ENCODE results near the gene SCNN1G. TPM values are rescaled to one million over a fixed set of nuclear protein-coding genes. Genes with fewer than 3 reads are reported as not detected.
"Not testable (repeated sequence)": the region's sequence is repeated elsewhere in the genome, so short reads cannot be mapped to it uniquely, and the experiment has no call there.

Gene SCNN1G
- total RNA-seq, 2 experiments from 2014 or later: not detected

- 0 out of 2 replicates have a peak, but pooled peaks cover 4% of the 10 kb centered on the region for H3K9me3 ChIP-seq (ENCODE audit: low read length)
- H3K4me1 ChIP-seq (ENCODE audit: insufficient read depth, low read length, poor library complexity, severe bottlenecking): peaks cover 5% of the 10 kb centered on the region
- H3K79me2 ChIP-seq (ENCODE audit: insufficient read depth, low read depth, low read length): peaks cover 25% of the 10 kb centered on the region; the same call in 1 of the 2 replicates
- intact Hi-C loops (cut with micrococcal nuclease; ENCODE audit: unreplicated experiment): loop anchor here (10.0 kb wide), 1 partner anchor 57 kb away; no protein-coding TSS in a partner anchor
- ChIA-PET POLR2A (interaction anchor here (0.5 to 0.7 kb wide), 2 partner anchors 71 to 192 kb away, joined by 3 to 4 read pairs; no protein-coding TSS in a partner anchor), CTCF (ENCODE audit: unreplicated experiment) (no interaction called here)
- no peaks in the 10 kb centered on the region for H3K36me3 ChIP-seq (ENCODE audit: insufficient read depth, low read length)
- H2AFZ ChIP-seq (ENCODE audit: low read length): no peak overlapping the region
- no peak overlapping the region for H3K27ac ChIP-seq (ENCODE audit: low read depth, low read length, poor library complexity, severe bottlenecking)
- H3K9me2 ChIP-seq (ENCODE audit: insufficient read depth, low read length): no peaks in the 10 kb centered on the region
- peaks cover 14% of the 10 kb centered on the region; the same call in 1 of the 2 replicates for H4K20me1 ChIP-seq (ENCODE audit: insufficient read depth, low read length)
- BruUV-seq (replicated peaks): no TSS peak
- no peak for DNase-seq (ENCODE audit: low spot score)
- no peak overlapping the region for H3K4me3 ChIP-seq (ENCODE audit: low read depth, low read length, poor library complexity, severe bottlenecking)
- H3K4me2 ChIP-seq (ENCODE audit: low read length): no peak overlapping the region
- TF ChIP-seq EZH2phosphoT487 (IDR thresholded peaks at IDR 0.05; ENCODE audit: borderline replicate concordance, low read depth, low read length): no peak
Observed at GRCh38 chr16:23141959-23142740, 40.4 kb upstream of the SCNN1G start.

DNA sequence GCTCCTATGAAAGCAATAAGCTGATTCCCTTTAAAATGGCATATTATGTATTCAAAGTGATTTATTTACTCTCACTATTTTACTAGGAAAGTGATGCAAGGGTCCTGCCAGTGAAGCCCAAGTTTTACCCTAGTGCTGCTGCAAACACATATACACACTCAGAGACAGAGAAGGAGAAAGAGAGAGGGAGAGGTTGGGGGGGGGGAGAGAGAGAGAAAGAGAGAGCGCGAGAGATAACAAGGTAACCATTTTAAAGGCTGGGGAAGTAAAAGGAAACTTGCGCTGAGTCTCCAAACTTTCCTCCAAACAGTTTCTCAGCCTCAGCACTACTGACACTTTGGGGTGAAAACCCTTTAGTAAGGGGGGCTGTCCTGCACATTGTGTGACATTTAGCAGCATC is 39.2 kb upstream of the SCNN1G start:
- no TSS peak for BruUV-seq (replicated peaks)
- intact Hi-C loops (cut with micrococcal nuclease; ENCODE audit: unreplicated experiment): loop anchor here (10.0 kb wide), 1 partner anchor 59 kb away; no protein-coding TSS in a partner anchor
- Histone ChIP-seq H3K4me3 (ENCODE audit: low read depth, low read length, poor library complexity, severe bottlenecking) (no peak overlapping the region), H3K27ac (ENCODE audit: low read depth, low read length, poor library complexity, severe bottlenecking) (no peak overlapping the region), H3K4me2 (ENCODE audit: low read length) (no peak overlapping the region), H3K9me2 (ENCODE audit: insufficient read depth, low read length) (no peaks in the 10 kb centered on the region), H2AFZ (ENCODE audit: low read length) (no peak overlapping the region), H3K4me1 (ENCODE audit: insufficient read depth, low read length, poor library complexity, severe bottlenecking) (peaks cover 17% of the 10 kb centered on the region), H3K79me2 (ENCODE audit: insufficient read depth, low read depth, low read length) (peaks cover 35% of the 10 kb centered on the region; the same call in 1 of the 2 replicates), H3K36me3 (ENCODE audit: insufficient read depth, low read length) (no peaks in the 10 kb centered on the region), H4K20me1 (ENCODE audit: insufficient read depth, low read length) (peaks cover 14% of the 10 kb centered on the region; the same call in 1 of the 2 replicates), H3K9me3 (ENCODE audit: low read length) (no peaks in the 10 kb centered on the region)
- no peak for DNase-seq (ENCODE audit: low spot score)
- ChIA-PET CTCF (ENCODE audit: unreplicated experiment) (no interaction called here), POLR2A (interaction anchor here (0.7 kb wide), 2 partner anchors 224 to 364 kb away, joined by 3 to 4 read pairs; no protein-coding TSS in a partner anchor)
- no peak for TF ChIP-seq CTCF (conservative IDR thresholded peaks at IDR 0.05; ENCODE audit: low read length)
- TF ChIP-seq EZH2phosphoT487 (IDR thresholded peaks at IDR 0.05; ENCODE audit: borderline replicate concordance, low read depth, low read length): no peak

DNA sequence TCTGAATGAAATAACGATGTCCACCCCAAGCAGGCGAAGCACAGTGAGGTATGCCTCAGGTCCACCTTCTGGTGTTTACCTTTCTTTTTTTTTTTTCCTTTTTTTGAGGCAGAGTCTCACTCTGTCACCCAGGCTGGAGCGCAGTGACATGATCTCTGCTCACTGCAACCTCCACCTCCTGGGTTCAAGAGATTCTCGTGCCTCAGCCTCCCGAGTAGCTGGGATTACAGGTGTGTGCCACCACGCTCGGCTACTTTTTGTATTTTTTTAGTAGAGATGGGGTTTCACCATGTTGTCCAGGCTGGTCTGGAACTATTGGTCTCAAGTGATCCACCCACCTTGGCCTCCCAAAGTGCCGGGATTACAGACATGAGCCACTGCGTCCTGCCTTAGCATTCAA is 38.2 kb upstream of the SCNN1G start:
- H2AFZ ChIP-seq (ENCODE audit: low read length); DNase-seq (ENCODE audit: low spot score); H3K4me3 ChIP-seq (ENCODE audit: low read depth, low read length, poor library complexity, severe bottlenecking); CTCF ChIA-PET (ENCODE audit: unreplicated experiment); BruUV-seq (replicated peaks); H3K36me3 ChIP-seq (ENCODE audit: insufficient read depth, low read length); POLR2A ChIA-PET; H3K4me2 ChIP-seq (ENCODE audit: low read length); H3K9me3 ChIP-seq (ENCODE audit: low read length); H3K9me2 ChIP-seq (ENCODE audit: insufficient read depth, low read length); H3K27ac ChIP-seq (ENCODE audit: low read depth, low read length, poor library complexity, severe bottlenecking): not testable (repeated sequence)
- peaks cover 14% of the 10 kb centered on the region; the same call in 1 of the 2 replicates for H4K20me1 ChIP-seq (ENCODE audit: insufficient read depth, low read length)
- intact Hi-C loops (cut with micrococcal nuclease; ENCODE audit: unreplicated experiment): loop anchor here (10.0 kb wide), 1 partner anchor 60 kb away; no protein-coding TSS in a partner anchor
- H3K4me1 ChIP-seq (ENCODE audit: insufficient read depth, low read length, poor library complexity, severe bottlenecking): peaks cover 18% of the 10 kb centered on the region
- peaks cover 37% of the 10 kb centered on the region; the same call in 1 of the 2 replicates for H3K79me2 ChIP-seq (ENCODE audit: insufficient read depth, low read depth, low read length)

All from OCI-LY7 (cell line).